T-helper 2 cell treated with Interferon-gamma antibody and Interleukin-4, amounts not matched to agents 5 μg/mL and 100 μg/mL, for 36 hours (primary cell): ENCODE measurements around the gene TMEM170A.
"Not testable (repeated sequence)": the region's sequence is repeated elsewhere in the genome, so short reads cannot be mapped to it uniquely, and the experiment has no call there.

Experiments
- DNase-seq: peaks from one replicate; pipeline ENCODE4 v3.0.0; 2021; ENCODE audit warnings: low spot score
- H3K27ac Mint-ChIP-seq: one replicate; pipeline ENCODE4 v1.8.0; 2021; ENCODE audit warnings: mild to moderate bottlenecking, mixed read lengths
- H3K27me3 Mint-ChIP-seq: one replicate; pipeline ENCODE4 v1.8.0; 2021; ENCODE audit warnings: low read depth, mixed read lengths
- H3K36me3 Mint-ChIP-seq: one replicate; pipeline ENCODE4 v1.8.0; 2021; ENCODE audit warnings: low read depth, mixed read lengths
- H3K4me1 Mint-ChIP-seq: one replicate; pipeline ENCODE4 v1.8.0; 2021; ENCODE audit warnings: low read depth, mixed read lengths
- H3K4me3 Mint-ChIP-seq: one replicate; pipeline ENCODE4 v1.8.0; 2022; ENCODE audit warnings: mild to moderate bottlenecking, moderate library complexity, mixed read lengths
- H3K9me3 Mint-ChIP-seq: one replicate; pipeline ENCODE4 v1.8.0; 2021; ENCODE audit warnings: mixed read lengths

The TMEM170A gene

DNA sequence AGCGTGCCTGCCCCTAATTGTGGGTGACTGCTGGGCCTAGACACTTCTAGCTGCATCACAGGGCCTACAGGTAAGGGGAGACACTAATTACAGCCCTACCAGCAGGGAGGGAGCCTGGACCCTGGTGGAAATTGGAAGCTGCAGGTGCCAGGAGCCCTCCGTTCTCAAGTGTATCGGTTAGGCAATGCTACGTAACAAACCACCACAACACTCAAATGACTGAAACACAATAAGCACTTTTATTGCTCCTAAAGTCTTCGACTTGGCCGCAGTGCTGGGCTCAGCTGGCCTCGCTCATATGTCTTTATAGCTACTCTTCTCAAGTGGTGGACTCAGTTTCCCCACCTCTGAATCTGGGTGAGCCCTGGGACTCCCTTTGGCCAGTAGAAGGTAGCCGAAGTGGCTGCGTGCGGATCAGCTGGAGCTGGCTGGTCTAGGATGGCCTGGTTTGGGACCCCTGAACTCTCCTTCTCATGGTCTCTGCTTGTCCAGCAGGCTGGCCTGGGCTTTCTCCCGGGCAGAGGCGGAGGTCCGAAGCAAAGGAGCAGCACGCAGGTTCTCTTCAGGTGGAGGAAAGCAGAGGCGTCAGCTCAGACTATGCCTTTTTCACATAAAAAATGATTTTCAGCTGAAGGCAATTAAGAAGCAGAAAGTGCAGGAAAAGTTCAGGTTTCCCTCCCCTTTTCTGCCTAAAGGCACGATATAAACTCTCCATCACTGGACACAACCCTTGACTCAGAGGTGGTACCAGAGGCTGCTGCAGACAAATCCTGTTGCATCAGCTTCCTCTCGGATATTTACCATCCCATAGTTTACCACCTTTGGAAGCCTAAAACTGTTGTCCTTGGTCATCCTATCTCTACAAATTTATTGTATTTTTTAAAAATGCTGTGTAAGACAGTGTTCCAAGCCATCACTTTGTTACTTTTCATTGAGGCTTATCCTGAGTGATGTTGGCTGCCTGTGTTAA is 8.7 kb upstream of the TMEM170A start:
- Mint-ChIP-seq H3K4me3 (no peak overlapping the region), H3K9me3 (no peaks in the 10 kb centered on the region), H3K27ac (no peak overlapping the region), H3K4me1 (peaks cover 1% of the 10 kb centered on the region), H3K27me3 (no peaks in the 10 kb centered on the region), H3K36me3 (no peaks in the 10 kb centered on the region)
- DNase-seq: no peak

GRCh38 chr16:75471723-75472633 is 7.5 kb upstream of the TMEM170A start:
- no peak overlapping the region for H3K4me3 Mint-ChIP-seq

DNA sequence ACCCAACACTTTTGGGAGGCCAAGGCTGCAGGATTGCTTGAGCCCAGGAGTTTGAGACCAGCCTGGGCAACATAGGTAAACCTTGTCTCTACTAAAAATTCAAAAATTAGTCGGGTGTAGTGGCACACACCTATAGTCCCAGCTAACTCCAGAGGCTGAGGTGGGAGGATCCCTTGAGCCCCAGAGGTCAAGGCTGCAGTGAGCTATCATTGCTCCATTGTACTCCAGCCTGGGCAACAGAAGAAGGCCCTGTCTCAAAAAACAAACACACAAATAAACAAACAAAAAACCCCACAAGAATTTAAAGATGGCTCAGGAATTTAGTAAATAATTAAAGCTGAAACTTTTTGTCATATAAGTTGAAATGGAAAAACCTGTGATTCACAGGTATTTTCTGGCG is 2.3 kb upstream of the TMEM170A start:
- Mint-ChIP-seq H3K36me3 (peaks cover 8% of the 10 kb centered on the region), H3K9me3 (no peaks in the 10 kb centered on the region), H3K27me3 (peaks cover 2% of the 10 kb centered on the region), H3K4me1 (peaks cover 14% of the 10 kb centered on the region), H3K4me3 (no peak overlapping the region), H3K27ac (no peak overlapping the region)
- DNase-seq: no peak

More at GRCh38 chr16:75471723-75472633, 7.5 kb upstream of the TMEM170A start:
- Mint-ChIP-seq H3K36me3 (no peaks in the 10 kb centered on the region), H3K4me1 (peaks cover 1% of the 10 kb centered on the region), H3K9me3 (no peaks in the 10 kb centered on the region), H3K27me3 (no peaks in the 10 kb centered on the region), H3K27ac (no peak overlapping the region)
- DNase-seq: peak; percentile 31

GRCh38 chr16:75463389-75464121 is 934 bp downstream of the TMEM170A start:
- peak overlapping the region; percentile 89 for H3K4me3 Mint-ChIP-seq
- H3K27me3 Mint-ChIP-seq, H3K9me3 Mint-ChIP-seq: not testable (repeated sequence)
- H3K4me1 Mint-ChIP-seq: peaks cover 27% of the 10 kb centered on the region
- peak; percentile 8 for DNase-seq
- peaks cover 21% of the 10 kb centered on the region for H3K36me3 Mint-ChIP-seq
- peak overlapping the region; percentile 93 for H3K27ac Mint-ChIP-seq

DNA sequence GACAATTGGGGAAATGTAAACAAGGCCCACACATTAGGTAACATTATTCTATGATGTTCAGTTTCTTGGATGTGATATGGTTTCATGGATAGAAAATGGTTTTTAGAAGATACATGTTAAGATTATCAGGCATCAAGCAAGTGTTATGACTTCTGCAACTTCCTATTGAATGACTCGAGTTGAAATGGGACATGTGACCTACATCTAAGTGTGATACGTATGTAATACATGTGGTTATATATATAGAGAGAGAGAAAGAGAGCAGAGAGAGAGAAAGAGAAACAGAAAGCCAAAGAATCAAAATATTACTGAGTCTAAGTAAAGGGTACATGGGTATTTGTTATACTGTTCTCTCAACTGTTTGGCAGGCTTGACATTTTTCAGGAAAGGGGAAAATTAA is 1.7 kb downstream of the TMEM170A start:
- DNase-seq: no peak
- Mint-ChIP-seq H3K27me3 (peaks cover 2% of the 10 kb centered on the region), H3K9me3 (no peaks in the 10 kb centered on the region), H3K4me1 (peaks cover 27% of the 10 kb centered on the region), H3K36me3 (peaks cover 21% of the 10 kb centered on the region), H3K27ac (peak overlapping the region; percentile 93), H3K4me3 (peak overlapping the region; percentile 89)

DNA sequence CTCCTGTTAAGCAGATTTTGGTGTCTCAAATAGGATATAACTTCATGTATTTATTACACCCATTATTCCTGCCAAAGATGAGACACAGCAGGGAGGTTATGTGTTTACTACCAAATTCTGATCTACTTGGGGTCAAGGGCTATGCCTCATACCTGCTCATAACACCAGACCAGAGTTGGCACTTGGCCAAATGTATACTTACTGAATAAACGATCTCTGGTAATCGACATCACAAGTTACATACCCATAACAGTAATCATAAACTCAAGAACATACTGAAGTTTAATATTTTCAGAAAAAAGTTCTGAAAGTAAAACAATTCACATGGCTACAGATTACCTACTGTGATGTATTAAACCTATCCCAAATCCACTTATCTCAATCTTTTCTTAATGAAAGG is 2.9 kb downstream of the TMEM170A start:
- no peaks in the 10 kb centered on the region for H3K9me3 Mint-ChIP-seq

GRCh38 chr16:75460446-75460845 is 4.0 kb downstream of the TMEM170A start:
- Mint-ChIP-seq H3K27ac (no peak overlapping the region), H3K36me3 (peaks cover 21% of the 10 kb centered on the region), H3K27me3 (peaks cover 2% of the 10 kb centered on the region), H3K4me3 (no peak overlapping the region), H3K9me3 (no peaks in the 10 kb centered on the region), H3K4me1 (peaks cover 30% of the 10 kb centered on the region)
- DNase-seq: no peak

More for the DNA sequence above, 2.9 kb downstream of the TMEM170A start:
- H3K27me3 Mint-ChIP-seq: peaks cover 2% of the 10 kb centered on the region
- peak overlapping the region; percentile 12 for H3K4me3 Mint-ChIP-seq
- H3K27ac Mint-ChIP-seq: no peak overlapping the region
- peaks cover 21% of the 10 kb centered on the region for H3K36me3 Mint-ChIP-seq
- DNase-seq: no peak
- H3K4me1 Mint-ChIP-seq: peaks cover 30% of the 10 kb centered on the region

GRCh38 chr16:75459691-75460090 is 4.8 kb downstream of the TMEM170A start:
- Mint-ChIP-seq H3K4me3 (no peak overlapping the region), H3K4me1 (peaks cover 27% of the 10 kb centered on the region)

DNA sequence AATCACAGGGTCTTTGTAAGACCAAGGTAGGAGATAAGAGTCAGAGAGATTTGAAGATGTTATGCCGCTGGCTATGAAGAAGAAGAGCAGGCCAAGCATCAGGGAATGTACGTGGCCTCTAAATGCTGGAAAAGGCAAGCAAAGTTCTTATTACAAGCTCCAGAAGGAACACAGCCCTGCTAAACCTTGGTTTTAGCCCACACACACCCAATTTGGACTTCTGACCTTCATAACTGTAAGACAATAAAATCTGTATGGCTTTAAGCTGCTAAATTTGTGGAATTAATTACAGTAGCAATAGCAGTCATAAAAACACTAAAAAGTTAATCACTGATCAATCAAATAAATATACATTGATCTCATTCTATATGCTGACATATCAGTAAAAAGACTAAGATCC is 6.0 kb downstream of the TMEM170A start:
- no peaks in the 10 kb centered on the region for H3K9me3 Mint-ChIP-seq

More at GRCh38 chr16:75459691-75460090, 4.8 kb downstream of the TMEM170A start:
- no peak for DNase-seq
- H3K27ac Mint-ChIP-seq: no peak overlapping the region
- no peaks in the 10 kb centered on the region for H3K9me3 Mint-ChIP-seq
- H3K27me3 Mint-ChIP-seq: no peaks in the 10 kb centered on the region
- H3K36me3 Mint-ChIP-seq: peaks cover 21% of the 10 kb centered on the region

GRCh38 chr16:75458029-75458428 is 6.5 kb downstream of the TMEM170A start:
- H3K4me1 Mint-ChIP-seq: peaks cover 22% of the 10 kb centered on the region
- H3K27me3 Mint-ChIP-seq: no peaks in the 10 kb centered on the region
- H3K27ac Mint-ChIP-seq: no peak overlapping the region
- no peak for DNase-seq
- H3K4me3 Mint-ChIP-seq: no peak overlapping the region
- H3K36me3 Mint-ChIP-seq: peaks cover 17% of the 10 kb centered on the region
- H3K9me3 Mint-ChIP-seq: no peaks in the 10 kb centered on the region

More for the DNA sequence above, 6.0 kb downstream of the TMEM170A start:
- H3K4me1 Mint-ChIP-seq: peaks cover 24% of the 10 kb centered on the region
- peaks cover 19% of the 10 kb centered on the region for H3K36me3 Mint-ChIP-seq
- H3K27ac Mint-ChIP-seq: no peak overlapping the region
- no peak for DNase-seq
- no peaks in the 10 kb centered on the region for H3K27me3 Mint-ChIP-seq
- no peak overlapping the region for H3K4me3 Mint-ChIP-seq

- no peak overlapping the region for H3K4me3 Mint-ChIP-seq
- H3K9me3 Mint-ChIP-seq: no peaks in the 10 kb centered on the region
- peaks cover 18% of the 10 kb centered on the region for H3K4me1 Mint-ChIP-seq
- peaks cover 13% of the 10 kb centered on the region for H3K36me3 Mint-ChIP-seq
- no peaks in the 10 kb centered on the region for H3K27me3 Mint-ChIP-seq
- H3K27ac Mint-ChIP-seq: no peak overlapping the region
- DNase-seq: no peak
Observed at GRCh38 chr16:75457485-75458021, 6.9 kb downstream of the TMEM170A start.

- no peaks in the 10 kb centered on the region for H3K27me3 Mint-ChIP-seq
- no peak overlapping the region for H3K27ac Mint-ChIP-seq
- H3K4me3 Mint-ChIP-seq: no peak overlapping the region
- peaks cover 13% of the 10 kb centered on the region for H3K36me3 Mint-ChIP-seq
- no peak for DNase-seq
- peaks cover 18% of the 10 kb centered on the region for H3K4me1 Mint-ChIP-seq
- H3K9me3 Mint-ChIP-seq: no peaks in the 10 kb centered on the region
Observed at GRCh38 chr16:75456971-75457370, 7.5 kb downstream of the TMEM170A start.

GRCh38 chr16:75456486-75456885 is 8.0 kb downstream of the TMEM170A start:
- H3K27me3 Mint-ChIP-seq: not testable (repeated sequence)
- H3K36me3 Mint-ChIP-seq: peaks cover 15% of the 10 kb centered on the region

More at GRCh38 chr16:75456486-75456885, 8.0 kb downstream of the TMEM170A start:
- not testable (repeated sequence) for H3K9me3 Mint-ChIP-seq, H3K4me3 Mint-ChIP-seq, H3K27ac Mint-ChIP-seq, DNase-seq
- H3K4me1 Mint-ChIP-seq: peaks cover 14% of the 10 kb centered on the region
